PFSK-1 (cell line): ENCODE measurements around the gene ETFB.

Experiments
- FOXP2 ChIP-seq: optimal IDR thresholded peaks from 2 replicates; pipeline ENCODE3; 2011; ENCODE audit warnings: borderline replicate concordance, control low read depth, inconsistent platforms; ENCODE audit not compliant: insufficient read depth; ENCODE audit errors: extremely low read length, extremely low read depth
- POLR2AphosphoS5 ChIP-seq: IDR thresholded peaks from 2 replicates; pipeline ENCODE4 v1.6.1; 2012; ENCODE audit warnings: low read depth, mild to moderate bottlenecking, control low read depth, low read length, moderate library complexity
- SIN3A ChIP-seq: IDR thresholded peaks from 2 replicates; pipeline ENCODE4 v1.6.1; 2012; ENCODE audit warnings: mild to moderate bottlenecking, low read length, moderate library complexity, borderline replicate concordance; ENCODE audit not compliant: insufficient read depth
- TAF1 ChIP-seq: IDR thresholded peaks from 2 replicates; pipeline ENCODE4 v1.6.1; 2012; ENCODE audit warnings: low read length, control low read depth, borderline replicate concordance; ENCODE audit not compliant: insufficient read depth
- TF ChIP-seq, protein P1 (sequence below), 2 experiments: IDR thresholded peaks; 2 replicates each; pipeline versions ENCODE4 v1.6.1 to v1.8.0; 2011 to 2012; ENCODE audit warnings: low read depth in 2 of 2, low read length in 2 of 2, control low read depth in 1 of 2, inconsistent platforms in 1 of 2, mild to moderate bottlenecking in 1 of 2, moderate library complexity in 1 of 2; ENCODE audit not compliant: insufficient read depth in 1 of 2

GRCh38 chr19:51375504-51376221, 9.5 kb upstream of the ETFB start:
- no peak for TF ChIP-seq FOXP2
- no peak for TF ChIP-seq POLR2AphosphoS5
- TF ChIP-seq TAF1, result no peak
- TF ChIP-seq, protein P1, sequence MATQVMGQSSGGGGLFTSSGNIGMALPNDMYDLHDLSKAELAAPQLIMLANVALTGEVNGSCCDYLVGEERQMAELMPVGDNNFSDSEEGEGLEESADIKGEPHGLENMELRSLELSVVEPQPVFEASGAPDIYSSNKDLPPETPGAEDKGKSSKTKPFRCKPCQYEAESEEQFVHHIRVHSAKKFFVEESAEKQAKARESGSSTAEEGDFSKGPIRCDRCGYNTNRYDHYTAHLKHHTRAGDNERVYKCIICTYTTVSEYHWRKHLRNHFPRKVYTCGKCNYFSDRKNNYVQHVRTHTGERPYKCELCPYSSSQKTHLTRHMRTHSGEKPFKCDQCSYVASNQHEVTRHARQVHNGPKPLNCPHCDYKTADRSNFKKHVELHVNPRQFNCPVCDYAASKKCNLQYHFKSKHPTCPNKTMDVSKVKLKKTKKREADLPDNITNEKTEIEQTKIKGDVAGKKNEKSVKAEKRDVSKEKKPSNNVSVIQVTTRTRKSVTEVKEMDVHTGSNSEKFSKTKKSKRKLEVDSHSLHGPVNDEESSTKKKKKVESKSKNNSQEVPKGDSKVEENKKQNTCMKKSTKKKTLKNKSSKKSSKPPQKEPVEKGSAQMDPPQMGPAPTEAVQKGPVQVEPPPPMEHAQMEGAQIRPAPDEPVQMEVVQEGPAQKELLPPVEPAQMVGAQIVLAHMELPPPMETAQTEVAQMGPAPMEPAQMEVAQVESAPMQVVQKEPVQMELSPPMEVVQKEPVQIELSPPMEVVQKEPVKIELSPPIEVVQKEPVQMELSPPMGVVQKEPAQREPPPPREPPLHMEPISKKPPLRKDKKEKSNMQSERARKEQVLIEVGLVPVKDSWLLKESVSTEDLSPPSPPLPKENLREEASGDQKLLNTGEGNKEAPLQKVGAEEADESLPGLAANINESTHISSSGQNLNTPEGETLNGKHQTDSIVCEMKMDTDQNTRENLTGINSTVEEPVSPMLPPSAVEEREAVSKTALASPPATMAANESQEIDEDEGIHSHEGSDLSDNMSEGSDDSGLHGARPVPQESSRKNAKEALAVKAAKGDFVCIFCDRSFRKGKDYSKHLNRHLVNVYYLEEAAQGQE (IDR thresholded peaks at IDR 0.05; ENCODE audit: insufficient read depth in 1 of 2, low read depth in 2 of 2, low read length in 2 of 2), result no peak
- no peak for TF ChIP-seq SIN3A
